Measurements from ENCODE around the gene SF3A1. TPM values are rescaled to one million over a fixed set of nuclear protein-coding genes. Genes with fewer than 3 reads are reported as not detected.

SF3A1 gene
- total and polyA plus RNA-seq, 2 donors (not counting 3 experiments of a cell fraction or from before 2014, with no cell fraction given) = 60.2 to 187 TPM

GRCh38 chr22:30299322-30299721 is 57.4 kb downstream of the SF3A1 start:
- BruUV-seq (replicated peaks) = no TSS peak
- Histone ChIP-seq H3K9me1 (replicated peaks; ENCODE audit: control insufficient read depth, extremely low read depth, insufficient read depth, low read length) (no peaks in the 10 kb centered on the region), H3K79me2 (ENCODE audit: control insufficient read depth, insufficient read depth, low read length) (no peaks in the 10 kb centered on the region), H3K9me3 (replicated peaks; ENCODE audit: control insufficient read depth, insufficient read depth, low read length) (no peaks in the 10 kb centered on the region), H3K36me3 (ENCODE audit: control insufficient read depth in 2 of 2, extremely low read depth in 1 of 2, insufficient read depth in 2 of 2, low read length in 2 of 2) (peaks cover 0 to 19% of the 10 kb centered on the region in 2 experiments), H2AFZ (ENCODE audit: low read depth, low read length) (no peak overlapping the region), H3K4me3 (replicated peaks in 1 of 3; ENCODE audit: insufficient read depth in 1 of 3, low read depth in 1 of 3, low read length in 3 of 3) (no peak overlapping the region), H4K20me1 (replicated peaks; ENCODE audit: control insufficient read depth, extremely low read depth, insufficient read depth, low read length) (no peaks in the 10 kb centered on the region), H3K27ac (ENCODE audit: insufficient read depth, low read depth, low read length) (no peak overlapping the region), H3K4me1 (ENCODE audit: control insufficient read depth, extremely low read depth, insufficient read depth, low read length) (peaks cover 14% of the 10 kb centered on the region), H3K4me2 (ENCODE audit: insufficient read depth, low read length) (no peak overlapping the region), H3K9ac (replicated peaks; ENCODE audit: extremely low read depth, insufficient read depth, low read length) (no peak overlapping the region), H3K27me3 (ENCODE audit: control insufficient read depth in 2 of 2, insufficient read depth in 2 of 2, low read length in 2 of 2) (no peaks in the 10 kb centered on the region)
- ChIA-PET CTCF (interaction anchor here (1.3 to 2.2 kb wide), 2 partner anchors 9 to 11 kb away, joined by 4 to 12 read pairs; no protein-coding TSS in a partner anchor), POLR2A (no interaction called here)
- FAIRE-seq (no peak), DNase-seq (ENCODE audit: low read depth, low spot score) (no peak)
- dilution Hi-C loops (cut with MboI; ENCODE audit: extremely low pct_ligation_motif_present, low sequenced_read_pairs) = no loop called here
- no peak for TF ChIP-seq POLR2AphosphoS5 (IDR thresholded peaks at IDR 0.05; ENCODE audit: insufficient read depth, low read depth, low read length)
- no peak for TF ChIP-seq GATA2 (IDR thresholded peaks at IDR 0.05; ENCODE audit: insufficient read depth, insufficient read length, low read depth, low read length)
- TF ChIP-seq, protein P1, sequence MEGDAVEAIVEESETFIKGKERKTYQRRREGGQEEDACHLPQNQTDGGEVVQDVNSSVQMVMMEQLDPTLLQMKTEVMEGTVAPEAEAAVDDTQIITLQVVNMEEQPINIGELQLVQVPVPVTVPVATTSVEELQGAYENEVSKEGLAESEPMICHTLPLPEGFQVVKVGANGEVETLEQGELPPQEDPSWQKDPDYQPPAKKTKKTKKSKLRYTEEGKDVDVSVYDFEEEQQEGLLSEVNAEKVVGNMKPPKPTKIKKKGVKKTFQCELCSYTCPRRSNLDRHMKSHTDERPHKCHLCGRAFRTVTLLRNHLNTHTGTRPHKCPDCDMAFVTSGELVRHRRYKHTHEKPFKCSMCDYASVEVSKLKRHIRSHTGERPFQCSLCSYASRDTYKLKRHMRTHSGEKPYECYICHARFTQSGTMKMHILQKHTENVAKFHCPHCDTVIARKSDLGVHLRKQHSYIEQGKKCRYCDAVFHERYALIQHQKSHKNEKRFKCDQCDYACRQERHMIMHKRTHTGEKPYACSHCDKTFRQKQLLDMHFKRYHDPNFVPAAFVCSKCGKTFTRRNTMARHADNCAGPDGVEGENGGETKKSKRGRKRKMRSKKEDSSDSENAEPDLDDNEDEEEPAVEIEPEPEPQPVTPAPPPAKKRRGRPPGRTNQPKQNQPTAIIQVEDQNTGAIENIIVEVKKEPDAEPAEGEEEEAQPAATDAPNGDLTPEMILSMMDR (IDR thresholded peaks at IDR 0.05; ENCODE audit: extremely low read depth in 1 of 2, insufficient read depth in 1 of 2, low read depth in 1 of 2, low read length in 2 of 2) = no peak
- TF ChIP-seq POLR2A (IDR thresholded peaks at IDR 0.05; ENCODE audit: low read depth, low read length) = no peak
- intact Hi-C loops (cut with micrococcal nuclease) = no loop called here

GRCh38 chr22:30297991-30298701 is 58.5 kb downstream of the SF3A1 start:
- no TSS peak for BruUV-seq (replicated peaks)
- Histone ChIP-seq H3K9me1 (replicated peaks; ENCODE audit: control insufficient read depth, extremely low read depth, insufficient read depth, low read length) (no peaks in the 10 kb centered on the region), H3K36me3 (ENCODE audit: control insufficient read depth in 2 of 2, extremely low read depth in 1 of 2, insufficient read depth in 2 of 2, low read length in 2 of 2) (peaks cover 0 to 24% of the 10 kb centered on the region in 2 experiments), H3K4me2 (ENCODE audit: insufficient read depth, low read length) (no peak overlapping the region), H3K4me3 (replicated peaks in 1 of 3; ENCODE audit: insufficient read depth in 1 of 3, low read depth in 1 of 3, low read length in 3 of 3) (no peak overlapping the region), H3K79me2 (ENCODE audit: control insufficient read depth, insufficient read depth, low read length) (no peaks in the 10 kb centered on the region), H4K20me1 (replicated peaks; ENCODE audit: control insufficient read depth, extremely low read depth, insufficient read depth, low read length) (no peaks in the 10 kb centered on the region), H3K27me3 (ENCODE audit: control insufficient read depth in 2 of 2, insufficient read depth in 2 of 2, low read length in 2 of 2) (no peaks in the 10 kb centered on the region), H3K4me1 (ENCODE audit: control insufficient read depth, extremely low read depth, insufficient read depth, low read length) (peaks cover 14% of the 10 kb centered on the region), H2AFZ (ENCODE audit: low read depth, low read length) (no peak overlapping the region), H3K9ac (replicated peaks; ENCODE audit: extremely low read depth, insufficient read depth, low read length) (no peak overlapping the region), H3K9me3 (replicated peaks; ENCODE audit: control insufficient read depth, insufficient read depth, low read length) (no peaks in the 10 kb centered on the region), H3K27ac (ENCODE audit: insufficient read depth, low read depth, low read length) (no peak overlapping the region)
- DNase-seq (ENCODE audit: low read depth, low spot score) (no peak), FAIRE-seq (no peak)
- ChIA-PET CTCF (interaction anchor here (2.2 kb wide), 1 partner anchor 10 kb away, joined by 12 read pairs; no protein-coding TSS in a partner anchor), POLR2A (no interaction called here)
- intact Hi-C loops (cut with micrococcal nuclease) = no loop called here
- dilution Hi-C loops (cut with MboI; ENCODE audit: extremely low pct_ligation_motif_present, low sequenced_read_pairs) = no loop called here
- TF ChIP-seq JUN (IDR thresholded peaks at IDR 0.05; ENCODE audit: borderline replicate concordance, insufficient read depth, insufficient read length, low read depth) (no peak), EZH2 (IDR thresholded peaks at IDR 0.05; ENCODE audit: borderline replicate concordance, low read depth, low read length, severe bottlenecking) (no peak), MYC (IDR thresholded peaks at IDR 0.05; ENCODE audit: low read depth, low read length) (no peak), GATA2 (IDR thresholded peaks at IDR 0.05; ENCODE audit: insufficient read depth, insufficient read length, low read depth, low read length) (no peak), FOS (IDR thresholded peaks at IDR 0.05; ENCODE audit: borderline replicate concordance, insufficient read depth, low read length) (no peak), POLR2A (IDR thresholded peaks at IDR 0.05; ENCODE audit: low read depth, low read length) (no peak), POLR2AphosphoS5 (IDR thresholded peaks at IDR 0.05; ENCODE audit: insufficient read depth, low read depth, low read length) (no peak), MAX (IDR thresholded peaks at IDR 0.05; ENCODE audit: insufficient read depth, insufficient read length) (no peak)
- TF ChIP-seq, protein P1 (IDR thresholded peaks at IDR 0.05; ENCODE audit: extremely low read depth in 1 of 2, insufficient read depth in 1 of 2, low read depth in 1 of 2, low read length in 2 of 2) = no peak
